Suprapubic skin (tissue), 4 donors: ENCODE results near the gene ZGRF1.

ENCODE experiments used
- POLR2A ChIP-seq, 2 donors: fragments of 450-650 bp; IDR thresholded peaks; one replicate each; pipeline ENCODE4 v1.6.1; 2017; ENCODE audit warnings: antibody characterized with exemption in 2 of 2, mild to moderate bottlenecking in 2 of 2, moderate library complexity in 2 of 2
- POLR2AphosphoS5 ChIP-seq, 3 donors: sonication (generic); formaldehyde crosslinking; IDR thresholded peaks; one replicate each; pipeline ENCODE4 v1.6.1; 2017; ENCODE audit warnings: antibody characterized with exemption in 3 of 3

- no peak for TF ChIP-seq POLR2AphosphoS5 (IDR thresholded peaks at IDR 0.05)
- TF ChIP-seq POLR2A (IDR thresholded peaks at IDR 0.05): no peak
Observed at GRCh38 chr4:112645541-112646329, 9.0 kb upstream of the ZGRF1 start.
